IMR-90 (cell line): Measurements from ENCODE around the gene RNU5D-1. TPM values are rescaled to one million over a fixed set of nuclear protein-coding genes. Genes with fewer than 3 reads are reported as not detected.

Experiments
- ATAC-seq: fragments of 200-7000 bp; cut with Tn5 transposase; 2 replicates; pipeline ENCODE4 v1.9.1; 2020; ENCODE audit warnings: low read depth, mild to moderate bottlenecking, moderate library complexity
- BruUV-seq: library from RNA; stranded (reverse); fragments of 400-500 nt; replicated peaks from 2 replicates; lab custom pipeline; 2021; lab: Mats Ljungman, UMichigan
- CTCF ChIA-PET: fragments of 300-600 bp; formaldehyde crosslinking; extraction: SDS; loops from one replicate; lab custom pipeline; 2021; ENCODE audit warnings: antibody characterized with exemption; lab: Yijun Ruan, JAX
- POLR2A ChIA-PET: fragments of 300-600 bp; sonication (Branson Sonifier 250); formaldehyde crosslinking; loops from one replicate; lab custom pipeline; 2022; ENCODE audit warnings: antibody characterized with exemption; ENCODE audit not compliant: unreplicated experiment; lab: Charles Lee
- DNase-seq: peaks from one replicate; pipeline ENCODE4 v3.0.0; 2013
- H2AFZ ChIP-seq: replicated peaks from 2 replicates; pipeline ENCODE3; 2013; ENCODE audit warnings: low read length, mild to moderate bottlenecking; ENCODE audit not compliant: poor library complexity
- H2AK5ac ChIP-seq: 2 replicates; pipeline ENCODE4 v1.6.1; 2013; ENCODE audit warnings: low read depth, low read length, inconsistent platforms
- H2AK9ac ChIP-seq: replicated peaks from 2 replicates; pipeline ENCODE3; 2013; ENCODE audit warnings: mild to moderate bottlenecking, low read depth, low read length, moderate library complexity; ENCODE audit not compliant: poor library complexity
- H2BK120ac ChIP-seq: 2 replicates; pipeline ENCODE4 v1.6.1; 2013; ENCODE audit warnings: low read depth, low read length, inconsistent platforms
- H2BK15ac ChIP-seq: 3 replicates; pipeline ENCODE4 v1.6.1; 2013; ENCODE audit warnings: low read depth, low read length, inconsistent platforms
- H2BK20ac ChIP-seq: 2 replicates; pipeline ENCODE4 v1.6.1; 2013; ENCODE audit warnings: low read depth, mild to moderate bottlenecking, inconsistent platforms, low read length, moderate library complexity
- H2BK5ac ChIP-seq: 2 replicates; pipeline ENCODE4 v1.6.1; 2013; ENCODE audit warnings: mild to moderate bottlenecking, low read depth, low read length, inconsistent platforms; ENCODE audit not compliant: poor library complexity, severe bottlenecking
- H3K14ac ChIP-seq: replicated peaks from 2 replicates; pipeline ENCODE4 v1.6.1; 2013; ENCODE audit warnings: low read depth, low read length, inconsistent platforms
- H3K18ac ChIP-seq: 2 replicates; pipeline ENCODE4 v1.6.1; 2013; ENCODE audit warnings: low read depth, low read length, control low read depth
- H3K23ac ChIP-seq: 2 replicates; pipeline ENCODE4 v1.6.1; 2013; ENCODE audit warnings: low read depth, low read length, inconsistent platforms
- H3K27ac ChIP-seq: 2 replicates; pipeline ENCODE4 v1.5.1; 2013; ENCODE audit warnings: mild to moderate bottlenecking, control low read depth, low read length; ENCODE audit not compliant: insufficient read depth
- H3K27me3 ChIP-seq: 2 replicates; pipeline ENCODE4 v1.6.1; 2013; ENCODE audit warnings: low read length; ENCODE audit not compliant: control insufficient read depth, insufficient read depth
- H3K36me3 ChIP-seq: 2 replicates; pipeline ENCODE4 v1.6.1; 2013; ENCODE audit warnings: low read length, mixed read lengths; ENCODE audit not compliant: control insufficient read depth, insufficient read depth
- H3K4ac ChIP-seq: 2 replicates; pipeline ENCODE4 v1.6.1; 2013; ENCODE audit warnings: low read depth, low read length, inconsistent platforms
- H3K4me1 ChIP-seq: 2 replicates; pipeline ENCODE4 v1.6.1; 2013; ENCODE audit warnings: low read length, mixed read lengths; ENCODE audit not compliant: control insufficient read depth, insufficient read depth
- H3K4me2 ChIP-seq: 2 replicates; pipeline ENCODE4 v1.6.1; 2013; ENCODE audit warnings: low read depth, mild to moderate bottlenecking, control low read depth, low read length, moderate library complexity
- H3K4me3 ChIP-seq: 2 replicates; pipeline ENCODE4 v1.5.1; 2013; ENCODE audit warnings: low read depth, mild to moderate bottlenecking, control low read depth, low read length, moderate library complexity; ENCODE audit not compliant: insufficient read depth
- H3K56ac ChIP-seq: 2 replicates; pipeline ENCODE4 v1.6.1; 2013; ENCODE audit warnings: low read length, inconsistent platforms; ENCODE audit not compliant: insufficient read depth; ENCODE audit errors: extremely low read depth
- H3K79me1 ChIP-seq, 2 experiments: 2 replicates each; pipeline ENCODE4 v1.6.1; 2013; ENCODE audit warnings: low read length in 2 of 2, inconsistent platforms in 1 of 2, low read depth in 1 of 2
- H3K9ac ChIP-seq: 2 replicates; pipeline ENCODE4 v1.6.1; 2013; ENCODE audit warnings: low read depth, low read length, control low read depth
- H3K9me1 ChIP-seq: 2 replicates; pipeline ENCODE4 v1.6.1; 2013; ENCODE audit warnings: low read length, inconsistent platforms; ENCODE audit not compliant: insufficient read depth
- H3K9me3 ChIP-seq: 2 replicates; pipeline ENCODE4 v1.6.1; 2013; ENCODE audit warnings: low read length; ENCODE audit not compliant: control insufficient read depth, insufficient read depth
- H4K20me1 ChIP-seq: 2 replicates; pipeline ENCODE4 v1.6.1; 2013; ENCODE audit warnings: low read length, inconsistent platforms; ENCODE audit not compliant: insufficient read depth
- H4K5ac ChIP-seq: 2 replicates; pipeline ENCODE4 v1.6.1; 2013; ENCODE audit warnings: mild to moderate bottlenecking, low read depth, low read length, control low read depth
- H4K8ac ChIP-seq, 2 experiments: 2 replicates each; pipeline ENCODE4 v1.6.1; 2013; ENCODE audit warnings: low read depth in 2 of 2, low read length in 2 of 2, control low read depth in 1 of 2, inconsistent platforms in 1 of 2
- H4K91ac ChIP-seq: 2 replicates; pipeline ENCODE4 v1.6.1; 2013; ENCODE audit warnings: low read depth, low read length, inconsistent platforms; ENCODE audit not compliant: insufficient read depth
- CHD1 ChIP-seq: IDR thresholded peaks from 2 replicates; pipeline ENCODE4 v1.6.1; 2012; ENCODE audit warnings: low read depth, low read length, improper control_type of control experiment
- MXI1 ChIP-seq: IDR thresholded peaks from 2 replicates; pipeline ENCODE4 v1.6.1; 2012; ENCODE audit warnings: low read depth, mild to moderate bottlenecking, low read length, moderate library complexity, borderline replicate concordance
- NFE2L2 ChIP-seq: fragments of 150-350 bp; IDR thresholded peaks from 2 replicates; pipeline ENCODE4 v1.6.1; 2016; ENCODE audit warnings: low read depth, mild to moderate bottlenecking, low read length
- POLR2A ChIP-seq: IDR thresholded peaks from 2 replicates; pipeline ENCODE4 v1.6.1; 2012; ENCODE audit warnings: mild to moderate bottlenecking, low read depth, low read length
- RAD21 ChIP-seq: IDR thresholded peaks from 2 replicates; pipeline ENCODE4 v1.6.1; 2012; ENCODE audit warnings: low read length, improper control_type of control experiment
- RCOR1 ChIP-seq: IDR thresholded peaks from 2 replicates; pipeline ENCODE4 v1.6.1; 2012; ENCODE audit warnings: mild to moderate bottlenecking, low read length, improper control_type of control experiment; ENCODE audit not compliant: insufficient replicate concordance
- SMC3 ChIP-seq: fragments of 150-350 bp; IDR thresholded peaks from 2 replicates; pipeline ENCODE4 v1.6.1; 2016; ENCODE audit warnings: low read depth, mild to moderate bottlenecking, antibody characterized with exemption, low read length, moderate library complexity
- whole genome bisulfite sequencing, 2 experiments: methylation state at CpG; one replicate each; pipeline versions ENCODE4 v1.1.5 to v1.1.7; 2013; ENCODE audit warnings: missing lambda C conversion rate in 2 of 2; ENCODE audit not compliant: insufficient read length in 1 of 2; ENCODE audit errors: extremely low coverage in 2 of 2; 5-methylcytosine and 5-hydroxymethylcytosine counted together
- dilution Hi-C: fragments of 300-500 bp; cut with HindIII; formaldehyde crosslinking; loops from one replicate; pipeline ENCODE4 v1.14.3; 2018; ENCODE audit warnings: low sequenced_read_pairs; ENCODE audit not compliant: unreplicated experiment
- in situ Hi-C: fragments of 300-500 bp; cut with MboI; formaldehyde crosslinking; loops from 3 replicates; pipeline ENCODE4 v1.14.3; 2019; ENCODE audit warnings: low sequenced_read_pairs, inconsistent platforms, mixed read lengths
- intact Hi-C: fragments of 100-400 bp; cut with micrococcal nuclease; formaldehyde crosslinking; loops from 2 replicates; pipeline ENCODE4 v1.10.0; 2022
- polyA plus RNA-seq, 3 experiments: library from polyadenylated mRNA; depleted of rRNA; stranded (reverse); fragments of >200 nt; gene quantifications; 2 replicates each; pipeline ENCODE4 v1.2.3, GENCODE V29; 2012; ENCODE audit warnings: low replicate concordance in 1 of 3
- total RNA-seq: library from RNA; depleted of rRNA; stranded (reverse); fragments of >200 nt; gene quantifications from 2 replicates; pipeline ENCODE4 v1.2.3, GENCODE V29; 2012
- TF ChIP-seq, protein P1 (sequence below): conservative IDR thresholded peaks from 2 replicates; pipeline ENCODE4 v1.5.1; 2012; ENCODE audit warnings: mild to moderate bottlenecking, low read depth, low read length, improper control_type of control experiment
- TF ChIP-seq, protein P2 (sequence below): fragments of 150-350 bp; IDR thresholded peaks from 2 replicates; pipeline ENCODE4 v1.6.1; 2016; ENCODE audit warnings: low read depth, mild to moderate bottlenecking, low read length, moderate library complexity, borderline replicate concordance
- TF ChIP-seq, protein P3 (sequence below): fragments of 150-350 bp; IDR thresholded peaks from 2 replicates; pipeline ENCODE4 v1.6.1; 2017; ENCODE audit warnings: mild to moderate bottlenecking, antibody characterized with exemption, low read length, low read depth

Gene RNU5D-1
- total and polyA plus RNA-seq, 2 of the 4 experiments (the other 2 are of a cell fraction), result not detected

DNA sequence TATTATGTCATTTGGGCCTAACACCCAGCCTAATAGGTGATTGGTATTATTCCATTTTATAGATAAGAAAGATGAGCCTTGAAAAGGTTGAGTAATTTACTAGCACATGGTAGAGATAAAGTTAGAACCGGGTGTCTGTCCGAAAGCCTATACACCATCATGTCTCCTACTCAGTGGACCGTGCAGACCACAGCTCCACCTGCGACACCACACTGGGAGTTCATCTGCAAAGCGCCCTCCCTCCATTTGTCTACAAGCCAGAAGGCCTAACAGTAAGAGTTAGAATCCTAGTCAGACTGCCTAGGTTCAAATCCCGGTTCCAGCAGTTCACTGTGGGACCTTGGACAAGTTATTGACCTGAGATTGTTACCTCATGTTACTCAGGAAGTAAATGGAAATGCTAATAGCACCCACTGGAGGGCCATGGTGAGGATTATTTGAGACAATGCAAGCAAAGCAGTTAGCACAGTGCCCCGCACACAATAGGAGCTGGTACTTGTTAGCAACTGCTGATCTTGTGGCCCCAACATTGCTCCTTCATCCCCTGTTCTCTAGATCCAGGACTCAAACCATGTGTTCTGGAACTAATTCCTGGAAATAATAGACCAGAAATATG lies 36.0 kb downstream of the RNU5D-1 start:
- no peaks in the 10 kb centered on the region for H3K4me1 ChIP-seq
- no peak overlapping the region for H3K9ac ChIP-seq
- H3K36me3 ChIP-seq, result no peaks in the 10 kb centered on the region
- H4K5ac ChIP-seq, result no peak overlapping the region
- no peaks in the 10 kb centered on the region for H3K79me1 ChIP-seq
- no peaks in the 10 kb centered on the region for H4K20me1 ChIP-seq
- no peak overlapping the region for H2BK15ac ChIP-seq
- in situ Hi-C loops, result no loop called here
- H2BK5ac ChIP-seq, result no peak overlapping the region
- H3K27me3 ChIP-seq, result peaks cover 14% of the 10 kb centered on the region
- H3K18ac ChIP-seq, result no peak overlapping the region
- H3K4ac ChIP-seq, result no peak overlapping the region
- DNase-seq (no peak), ATAC-seq (no peak)
- ChIA-PET POLR2A (no interaction called here), CTCF (no interaction called here)
- no peak overlapping the region for H3K23ac ChIP-seq
- H3K27ac ChIP-seq, result no peak overlapping the region
- TF ChIP-seq, protein P1, sequence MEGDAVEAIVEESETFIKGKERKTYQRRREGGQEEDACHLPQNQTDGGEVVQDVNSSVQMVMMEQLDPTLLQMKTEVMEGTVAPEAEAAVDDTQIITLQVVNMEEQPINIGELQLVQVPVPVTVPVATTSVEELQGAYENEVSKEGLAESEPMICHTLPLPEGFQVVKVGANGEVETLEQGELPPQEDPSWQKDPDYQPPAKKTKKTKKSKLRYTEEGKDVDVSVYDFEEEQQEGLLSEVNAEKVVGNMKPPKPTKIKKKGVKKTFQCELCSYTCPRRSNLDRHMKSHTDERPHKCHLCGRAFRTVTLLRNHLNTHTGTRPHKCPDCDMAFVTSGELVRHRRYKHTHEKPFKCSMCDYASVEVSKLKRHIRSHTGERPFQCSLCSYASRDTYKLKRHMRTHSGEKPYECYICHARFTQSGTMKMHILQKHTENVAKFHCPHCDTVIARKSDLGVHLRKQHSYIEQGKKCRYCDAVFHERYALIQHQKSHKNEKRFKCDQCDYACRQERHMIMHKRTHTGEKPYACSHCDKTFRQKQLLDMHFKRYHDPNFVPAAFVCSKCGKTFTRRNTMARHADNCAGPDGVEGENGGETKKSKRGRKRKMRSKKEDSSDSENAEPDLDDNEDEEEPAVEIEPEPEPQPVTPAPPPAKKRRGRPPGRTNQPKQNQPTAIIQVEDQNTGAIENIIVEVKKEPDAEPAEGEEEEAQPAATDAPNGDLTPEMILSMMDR, result no peak
- TF ChIP-seq SMC3 (no peak), NFE2L2 (no peak), RAD21 (no peak), POLR2A (no peak), MXI1 (no peak), CHD1 (no peak), RCOR1 (no peak)
- TF ChIP-seq, protein P2, sequence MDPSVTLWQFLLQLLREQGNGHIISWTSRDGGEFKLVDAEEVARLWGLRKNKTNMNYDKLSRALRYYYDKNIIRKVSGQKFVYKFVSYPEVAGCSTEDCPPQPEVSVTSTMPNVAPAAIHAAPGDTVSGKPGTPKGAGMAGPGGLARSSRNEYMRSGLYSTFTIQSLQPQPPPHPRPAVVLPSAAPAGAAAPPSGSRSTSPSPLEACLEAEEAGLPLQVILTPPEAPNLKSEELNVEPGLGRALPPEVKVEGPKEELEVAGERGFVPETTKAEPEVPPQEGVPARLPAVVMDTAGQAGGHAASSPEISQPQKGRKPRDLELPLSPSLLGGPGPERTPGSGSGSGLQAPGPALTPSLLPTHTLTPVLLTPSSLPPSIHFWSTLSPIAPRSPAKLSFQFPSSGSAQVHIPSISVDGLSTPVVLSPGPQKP, result no peak
- TF ChIP-seq, protein P3, sequence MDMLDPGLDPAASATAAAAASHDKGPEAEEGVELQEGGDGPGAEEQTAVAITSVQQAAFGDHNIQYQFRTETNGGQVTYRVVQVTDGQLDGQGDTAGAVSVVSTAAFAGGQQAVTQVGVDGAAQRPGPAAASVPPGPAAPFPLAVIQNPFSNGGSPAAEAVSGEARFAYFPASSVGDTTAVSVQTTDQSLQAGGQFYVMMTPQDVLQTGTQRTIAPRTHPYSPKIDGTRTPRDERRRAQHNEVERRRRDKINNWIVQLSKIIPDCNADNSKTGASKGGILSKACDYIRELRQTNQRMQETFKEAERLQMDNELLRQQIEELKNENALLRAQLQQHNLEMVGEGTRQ, result no peak
- no peak overlapping the region for H3K56ac ChIP-seq
- no peak overlapping the region for H2AK9ac ChIP-seq
- H3K14ac ChIP-seq, result no peak overlapping the region
- H3K9me3 ChIP-seq, result no peaks in the 10 kb centered on the region
- whole genome bisulfite sequencing, 2 experiments, result no CpG with 5 or more reads among the region's 7 CpGs
- intact Hi-C loops, result no loop called here
- no peak overlapping the region for H2BK120ac ChIP-seq
- BruUV-seq, result no TSS peak
- dilution Hi-C loops, result no loop called here
- H2BK20ac ChIP-seq, result no peak overlapping the region
- no peak overlapping the region for H2AFZ ChIP-seq
- H3K4me3 ChIP-seq, result no peak overlapping the region
- H2AK5ac ChIP-seq, result no peak overlapping the region
- no peak overlapping the region for H4K8ac ChIP-seq
- H3K4me2 ChIP-seq, result no peak overlapping the region
- no peak overlapping the region for H4K91ac ChIP-seq
- H3K9me1 ChIP-seq, result no peaks in the 10 kb centered on the region
